Measurements from ENCODE around the gene TEX52. TPM values are rescaled to one million over a fixed set of nuclear protein-coding genes. Genes with fewer than 3 reads are reported as not detected.

The TEX52 gene
- total and polyA plus RNA-seq, 2 of the 8 experiments (the other 6 are each of a cell fraction or from before 2014, with no cell fraction given): not detected

DNA sequence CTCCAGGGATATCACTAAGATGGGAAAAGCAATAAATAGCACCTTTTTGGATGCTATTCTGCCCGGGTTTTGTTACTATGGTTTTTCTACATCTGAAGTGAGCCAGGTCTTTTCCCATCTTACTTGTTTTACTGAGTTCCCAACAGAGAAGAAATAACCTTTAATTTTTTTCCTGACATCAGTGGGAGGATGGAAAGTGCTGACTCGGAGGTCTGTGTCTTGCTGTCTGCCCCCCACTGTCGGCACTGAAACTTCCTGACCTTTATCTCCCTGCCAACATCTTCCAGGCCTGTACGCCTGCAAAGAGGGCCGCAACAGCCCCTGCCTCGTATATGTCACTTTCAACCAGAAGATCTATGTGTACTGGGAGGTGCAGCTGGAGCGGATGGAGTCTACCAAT lies 33.4 kb downstream of the TEX52 start:
- Histone ChIP-seq H3K4me2 (ENCODE audit: insufficient read depth in 1 of 2, low read depth in 2 of 2, low read length in 2 of 2) (no peak overlapping the region), H3K56ac (replicated peaks; ENCODE audit: insufficient read length, low read depth, low read length) (no peak overlapping the region), H2BK15ac (ENCODE audit: low read length) (no peak overlapping the region), H2AK5ac (ENCODE audit: low read depth, low read length) (no peak overlapping the region), H3K18ac (ENCODE audit: extremely low read depth, low read length) (no peak overlapping the region), H3K4me1 (replicated peaks in 1 of 4; ENCODE audit: control insufficient read depth in 3 of 4, insufficient read depth in 4 of 4, low read length in 3 of 4) (peaks cover 3 to 24% (median 10%) of the 10 kb centered on the region in 4 experiments), H3K9ac (replicated peaks in 1 of 4; ENCODE audit: extremely low read depth in 1 of 4, low read depth in 3 of 4, low read length in 3 of 4) (no peak overlapping the region), H3K4ac (replicated peaks; ENCODE audit: insufficient read length, low read depth, low read length) (no peak overlapping the region), H3K79me2 (ENCODE audit: control insufficient read depth in 1 of 2, insufficient read depth in 2 of 2, low read length in 2 of 2) (no peaks in the 10 kb centered on the region), H3K4me3 (ENCODE audit: extremely low read depth in 1 of 4, insufficient read depth in 2 of 4, low read depth in 3 of 4, low read length in 4 of 4) (no peak overlapping the region), H2AFZ (ENCODE audit: low read length) (no peak overlapping the region), H3K27ac (ENCODE audit: low read depth, low read length) (no peak overlapping the region), H2BK5ac (ENCODE audit: low read depth, low read length) (no peak overlapping the region), H3K79me1 (ENCODE audit: low read depth, low read length) (no peaks in the 10 kb centered on the region; the same call in 1 of the 2 replicates), H3K23me2 (ENCODE audit: low read depth, low read length) (no peaks in the 10 kb centered on the region), H2BK120ac (replicated peaks; ENCODE audit: low read depth, low read length) (no peak overlapping the region), H4K20me1 (replicated peaks in 1 of 2; ENCODE audit: control insufficient read depth in 1 of 2, insufficient read depth in 2 of 2, low read length in 2 of 2) (peaks cover 2 to 9% of the 10 kb centered on the region in 2 experiments), H4K91ac (replicated peaks; ENCODE audit: insufficient read length, low read length) (no peak overlapping the region), H3K9me3 (ENCODE audit: insufficient read depth in 2 of 2, low read depth in 1 of 2, low read length in 1 of 2) (no peaks in the 10 kb centered on the region), H2BK12ac (ENCODE audit: low read depth, low read length) (no peak overlapping the region), H3K23ac (ENCODE audit: insufficient read length) (no peak overlapping the region), H3K36me3 (ENCODE audit: control insufficient read depth in 2 of 4, insufficient read depth in 4 of 4, low read length in 3 of 4) (peaks cover 17 to 51% (median 22%) of the 10 kb centered on the region in 4 experiments; a peak in 7 of 8 replicates), H2BK20ac (ENCODE audit: low read length) (no peak overlapping the region), H4K5ac (ENCODE audit: insufficient read length, low read depth, low read length) (no peak overlapping the region), H4K8ac (ENCODE audit: extremely low read depth, insufficient read depth, low read length) (no peak overlapping the region), H3K14ac (ENCODE audit: insufficient read length) (no peak overlapping the region), H3K27me3 (replicated peaks in 1 of 4; ENCODE audit: control insufficient read depth in 3 of 4, extremely low read depth in 1 of 4, insufficient read depth in 3 of 4, low read length in 3 of 4) (no peaks in the 10 kb centered on the region)
- POLR2A ChIA-PET (ENCODE audit: partially characterized antibody): interaction anchor here (3.3 to 8.7 kb wide), 2 partner anchors 10 kb away, joined by 19 to 58 read pairs; partner anchors contain the start of genes ITFG2 and NRIP2
- CTCF ChIA-PET (ENCODE audit: partially characterized antibody): interaction anchor here (1.1 to 3.8 kb wide), 3 partner anchors 10 to 34 kb away, joined by 3 to 19 read pairs (median 12); partner anchors contain the start of gene ITFG2
- TF ChIP-seq POU5F1 (IDR thresholded peaks at IDR 0.05; ENCODE audit: low read depth, low read length): no peak
- TF ChIP-seq TEAD4 (IDR thresholded peaks at IDR 0.05; ENCODE audit: low read depth, low read length): no peak
- no peak for TF ChIP-seq SIRT6 (IDR thresholded peaks at IDR 0.05; ENCODE audit: low read length)
- no peak for TF ChIP-seq SUZ12 (IDR thresholded peaks at IDR 0.05; ENCODE audit: low read length)
- 0 out of 2 replicates have a peak, but pooled peaks have one; percentile 37 for TF ChIP-seq MAFK (IDR thresholded peaks at IDR 0.05; ENCODE audit: low read depth, low read length)
- FAIRE-seq: no peak
- DNase-seq (ENCODE audit: low read depth in 1 of 2, low spot score in 2 of 2): no peak
- 90% methylated on average over 7 of the region's 7 CpGs; no CpG with 5 or more reads in 1 of the 2 experiments for WGBS, 2 experiments (ENCODE audit: extremely low coverage in 1 of 2, insufficient coverage in 1 of 2, insufficient read length in 1 of 2, insufficient replicate concordance in 2 of 2, low coverage in 1 of 2, low lambda C conversion rate in 2 of 2, missing lambda C conversion rate in 1 of 2)
